ENCODE data around the gene GRK2. TPM values are rescaled to one million over a fixed set of nuclear protein-coding genes. Genes with fewer than 3 reads are reported as not detected.
"Not testable (repeated sequence)": the region's sequence is repeated elsewhere in the genome, so short reads cannot be mapped to it uniquely, and the experiment has no call there.

Gene GRK2
- total RNA-seq, 1 donor from 2014 or later: 30.0 TPM

DNA sequence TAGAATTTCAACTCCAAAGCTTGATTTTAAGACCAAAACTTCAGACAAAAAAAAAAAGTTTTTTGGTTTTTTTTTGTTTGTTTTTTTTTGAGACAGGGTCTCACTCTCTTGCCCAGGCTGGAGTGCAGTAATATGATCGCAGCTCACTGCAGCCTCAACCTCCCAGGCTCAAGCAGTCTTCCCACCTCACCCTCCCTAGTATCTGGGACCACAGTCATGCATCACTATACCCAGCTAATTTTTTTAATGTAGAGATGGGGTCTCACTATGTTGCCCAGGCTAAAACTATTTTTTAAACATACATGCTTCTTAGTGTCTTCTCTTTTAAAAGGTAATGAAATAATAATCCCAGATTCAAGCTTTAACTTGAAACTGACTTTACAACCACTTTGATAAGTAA lies 35.4 kb upstream of the GRK2 start:
- no peak for DNase-seq (ENCODE audit: low spot score)
- no peaks in the 10 kb centered on the region for H3K4me1 ChIP-seq
- H3K4me3 ChIP-seq: no peak overlapping the region
- Mint-ChIP-seq H3K36me3 (peaks cover 26% of the 10 kb centered on the region), H3K27ac (no peak overlapping the region), H3K4me1 (no peaks in the 10 kb centered on the region), H3K27me3 (ENCODE audit: insufficient read depth, low read depth) (peaks cover 2% of the 10 kb centered on the region), H3K4me3 (no peak overlapping the region), H3K9me3 (no peaks in the 10 kb centered on the region)
- H2AFZ ChIP-seq (replicated peaks): no peak overlapping the region
- H3K9me3 ChIP-seq (ENCODE audit: low read depth): no peaks in the 10 kb centered on the region
- H3K4me2 ChIP-seq: no peak overlapping the region
- H3K79me2 ChIP-seq (ENCODE audit: low read depth): no peaks in the 10 kb centered on the region
- H3K27me3 ChIP-seq: no peaks in the 10 kb centered on the region
- no peaks in the 10 kb centered on the region for H3F3A ChIP-seq (ENCODE audit: low read depth)
- peaks cover 16% of the 10 kb centered on the region for H3K36me3 ChIP-seq
- H4K20me1 ChIP-seq (ENCODE audit: low read depth): peaks cover 6% of the 10 kb centered on the region
- no peak overlapping the region for H3K27ac ChIP-seq
- TF ChIP-seq CTCF (IDR thresholded peaks at IDR 0.05) (no peak), EZH2phosphoT487 (IDR thresholded peaks at IDR 0.05) (no peak), EZH2 (IDR thresholded peaks at IDR 0.05) (no peak)
- no peak overlapping the region for H3K9ac ChIP-seq

DNA sequence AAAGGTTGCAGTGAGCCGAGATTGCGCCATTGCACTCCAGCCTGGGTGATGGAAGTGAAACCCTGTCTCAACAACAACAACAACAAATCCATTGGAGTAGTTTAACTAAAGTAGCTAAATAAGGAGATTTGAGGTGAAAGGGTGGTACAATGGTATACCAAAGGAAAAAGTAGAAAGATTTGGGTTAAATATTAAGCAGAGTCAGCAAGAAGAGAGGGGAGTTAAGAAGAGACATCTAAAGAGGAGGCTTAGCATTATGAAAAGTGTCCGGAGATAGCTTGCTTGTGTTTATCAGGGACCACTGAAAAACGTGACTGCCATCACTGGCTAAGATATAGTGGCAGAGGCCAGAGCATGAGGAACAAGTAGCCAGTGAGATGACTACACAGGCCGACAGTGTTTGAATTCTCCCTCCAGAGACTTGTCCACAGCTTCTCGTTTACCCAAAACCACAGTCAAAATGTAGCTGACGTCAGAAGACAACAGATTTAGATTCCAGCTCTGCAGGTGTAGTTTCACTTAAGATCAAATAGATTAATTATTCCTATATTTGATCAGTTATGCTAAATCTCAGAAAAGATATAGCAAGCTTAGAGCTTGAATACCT lies 32.6 kb upstream of the GRK2 start:
- Histone ChIP-seq H3K79me2 (ENCODE audit: low read depth) (peaks cover 13% of the 10 kb centered on the region), H3K9ac (no peak overlapping the region), H3K27ac (no peak overlapping the region), H3K4me3 (no peak overlapping the region), H2AFZ (replicated peaks) (no peak overlapping the region), H3K4me2 (no peak overlapping the region), H3K27me3 (no peaks in the 10 kb centered on the region), H3K9me3 (ENCODE audit: low read depth) (no peaks in the 10 kb centered on the region), H4K20me1 (ENCODE audit: low read depth) (peaks cover 29% of the 10 kb centered on the region), H3K4me1 (peaks cover 10% of the 10 kb centered on the region), H3K36me3 (peaks cover 16% of the 10 kb centered on the region), H3F3A (ENCODE audit: low read depth) (peaks cover 20% of the 10 kb centered on the region)
- Mint-ChIP-seq H3K4me3 (no peak overlapping the region), H3K9me3 (no peaks in the 10 kb centered on the region), H3K36me3 (peaks cover 15% of the 10 kb centered on the region), H3K4me1 (peaks cover 7% of the 10 kb centered on the region), H3K27me3 (ENCODE audit: insufficient read depth, low read depth) (peaks cover 2% of the 10 kb centered on the region), H3K27ac (no peak overlapping the region)
- TF ChIP-seq CTCF (IDR thresholded peaks at IDR 0.05): no peak
- TF ChIP-seq EZH2 (IDR thresholded peaks at IDR 0.05): no peak
- no peak for TF ChIP-seq EZH2phosphoT487 (IDR thresholded peaks at IDR 0.05)
- no peak for DNase-seq (ENCODE audit: low spot score)

DNA sequence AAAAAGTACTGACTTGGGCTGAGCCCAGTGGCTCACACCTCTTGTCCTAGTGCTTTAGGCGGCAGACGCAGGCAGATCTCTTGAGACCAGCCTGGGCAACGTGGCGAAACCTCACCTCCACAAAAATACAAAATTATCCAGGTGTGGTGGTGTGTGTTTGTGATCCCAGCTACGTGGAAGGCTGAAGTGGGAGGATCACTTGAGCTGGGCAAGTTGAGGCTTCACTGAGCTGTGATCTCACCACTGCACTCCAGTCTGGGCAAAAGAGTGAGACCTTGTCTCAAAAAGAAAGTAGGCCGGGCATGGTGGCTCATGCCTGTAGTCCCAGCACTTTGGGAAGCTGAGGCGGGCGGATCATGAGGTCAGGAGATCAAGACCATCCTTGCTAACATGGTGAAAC lies 31.7 kb upstream of the GRK2 start:
- Histone ChIP-seq H4K20me1 (ENCODE audit: low read depth) (peaks cover 38% of the 10 kb centered on the region), H3F3A (ENCODE audit: low read depth) (peaks cover 29% of the 10 kb centered on the region), H3K79me2 (ENCODE audit: low read depth) (peaks cover 15% of the 10 kb centered on the region), H3K4me1 (peaks cover 19% of the 10 kb centered on the region)
- not testable (repeated sequence) for H2AFZ ChIP-seq (replicated peaks); DNase-seq (ENCODE audit: low spot score); H3K27me3 ChIP-seq; H3K36me3 Mint-ChIP-seq; H3K4me3 ChIP-seq; H3K9me3 ChIP-seq (ENCODE audit: low read depth); H3K4me2 ChIP-seq; H3K27ac ChIP-seq; H3K27ac Mint-ChIP-seq; H3K9me3 Mint-ChIP-seq; H3K4me3 Mint-ChIP-seq; H3K9ac ChIP-seq; H3K36me3 ChIP-seq; H3K27me3 Mint-ChIP-seq (ENCODE audit: insufficient read depth, low read depth)
- peaks cover 16% of the 10 kb centered on the region for H3K4me1 Mint-ChIP-seq

DNA sequence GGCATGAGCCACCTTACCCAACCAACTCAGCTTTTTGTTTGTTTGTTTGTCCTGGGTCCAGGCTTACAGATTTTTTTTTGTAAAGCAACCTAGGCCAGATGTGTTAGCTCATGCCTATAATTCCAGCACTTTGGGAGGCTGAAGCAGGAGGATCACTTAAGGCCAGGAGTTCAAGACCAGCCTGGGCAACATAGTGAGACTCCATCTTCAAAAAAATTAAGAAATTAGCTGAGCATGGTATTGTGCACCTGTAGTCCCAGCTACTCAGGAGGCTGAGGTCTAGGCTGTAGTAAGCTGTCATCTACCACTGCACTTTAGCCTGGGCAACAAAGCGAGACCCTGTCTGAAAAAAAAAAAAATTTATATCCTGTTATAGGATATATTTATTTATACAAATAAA lies 28.7 kb upstream of the GRK2 start:
- H2AFZ ChIP-seq (replicated peaks): no peak overlapping the region
- TF ChIP-seq EZH2 (IDR thresholded peaks at IDR 0.05): no peak
- TF ChIP-seq EZH2phosphoT487 (IDR thresholded peaks at IDR 0.05): no peak
- no peak for TF ChIP-seq CTCF (IDR thresholded peaks at IDR 0.05)
- H3K36me3 ChIP-seq: no peaks in the 10 kb centered on the region
- H3K79me2 ChIP-seq (ENCODE audit: low read depth): peaks cover 42% of the 10 kb centered on the region
- H3K4me2 ChIP-seq: no peak overlapping the region
- H3F3A ChIP-seq (ENCODE audit: low read depth): peaks cover 41% of the 10 kb centered on the region
- Mint-ChIP-seq H3K36me3 (peaks cover 4% of the 10 kb centered on the region), H3K27ac (no peak overlapping the region), H3K4me1 (peaks cover 38% of the 10 kb centered on the region), H3K27me3 (ENCODE audit: insufficient read depth, low read depth) (no peaks in the 10 kb centered on the region), H3K9me3 (no peaks in the 10 kb centered on the region), H3K4me3 (no peak overlapping the region)
- no peak overlapping the region for H3K4me3 ChIP-seq
- no peaks in the 10 kb centered on the region for H3K27me3 ChIP-seq
- peaks cover 64% of the 10 kb centered on the region for H4K20me1 ChIP-seq (ENCODE audit: low read depth)
- DNase-seq (ENCODE audit: low spot score): no peak
- H3K9me3 ChIP-seq (ENCODE audit: low read depth): no peaks in the 10 kb centered on the region
- H3K4me1 ChIP-seq: peaks cover 33% of the 10 kb centered on the region
- no peak overlapping the region for H3K9ac ChIP-seq
- H3K27ac ChIP-seq: no peak overlapping the region

All from neural progenitor cell (in vitro differentiated cells).